Measurements from ENCODE around the gene LYZL2. TPM values are rescaled to one million over a fixed set of nuclear protein-coding genes. Genes with fewer than 3 reads are reported as not detected.
"Not testable (repeated sequence)": the region's sequence is repeated elsewhere in the genome, so short reads cannot be mapped to it uniquely, and the experiment has no call there.

LYZL2 gene
- total RNA-seq, 4 donors from 2014 or later = not detected

GRCh38 chr10:30647089-30647488 lies 17.5 kb upstream of the LYZL2 start:
- TF ChIP-seq CTCF (IDR thresholded peaks at IDR 0.05 in 4 of 5, conservative IDR thresholded peaks at IDR 0.05 in 1 of 5) (no peak), POLR2A (IDR thresholded peaks at IDR 0.05) (no peak)
- no peak overlapping the region for H3K4me3 ChIP-seq
- no peak for DNase-seq
- no peak for ATAC-seq
- H3K4me1 ChIP-seq = peaks cover 4 to 20% of the 10 kb centered on the region in 2 donors
- no peaks in the 10 kb centered on the region for H3K9me3 ChIP-seq
- H3K27me3 ChIP-seq = no peaks in the 10 kb centered on the region
- intact Hi-C loops (cut with DNase I; ENCODE audit: low total_unique reads) = no loop called here
- H3K27ac ChIP-seq = no peak overlapping the region
- H3K36me3 ChIP-seq = no peaks in the 10 kb centered on the region
- in situ Hi-C loops (cut with MboI; ENCODE audit: low sequenced_read_pairs in 4 of 4) = no loop called here

- intact Hi-C loops (cut with DNase I; ENCODE audit: low total_unique reads) = no loop called here
- H3K36me3 ChIP-seq = no peaks in the 10 kb centered on the region
- H3K27ac ChIP-seq = peak overlapping the region in 3 of 4 donors; percentile 28 to 83 (median 53)
- peak overlapping the region in 3 of 4 donors; percentile 8 to 33 (median 28) for H3K4me3 ChIP-seq
- TF ChIP-seq CTCF (IDR thresholded peaks at IDR 0.05 in 4 of 5, conservative IDR thresholded peaks at IDR 0.05 in 1 of 5) (no peak), POLR2A (IDR thresholded peaks at IDR 0.05) (no peak)
- H3K27me3 ChIP-seq = no peaks in the 10 kb centered on the region
- no peaks in the 10 kb centered on the region for H3K9me3 ChIP-seq
- in situ Hi-C loops (cut with MboI; ENCODE audit: low sequenced_read_pairs in 4 of 4) = no loop called here
- ATAC-seq (peak; percentile 51 to 53), DNase-seq (peak; percentile 52 to 53)
- peaks cover 4 to 20% of the 10 kb centered on the region in 2 donors for H3K4me1 ChIP-seq
Observed at GRCh38 chr10:30645340-30645827, 15.8 kb upstream of the LYZL2 start.

GRCh38 chr10:30644408-30644861 lies 14.9 kb upstream of the LYZL2 start:
- H3K27me3 ChIP-seq; H3K4me3 ChIP-seq; ATAC-seq; H3K9me3 ChIP-seq; DNase-seq; intact Hi-C loops (cut with DNase I; ENCODE audit: low total_unique reads); in situ Hi-C loops (cut with MboI; ENCODE audit: low sequenced_read_pairs in 4 of 4); H3K36me3 ChIP-seq: not testable (repeated sequence)
- Histone ChIP-seq H3K27ac (peak overlapping the region; percentile 5 to 83 (median 62)), H3K4me1 (peaks cover 4 to 20% of the 10 kb centered on the region in 2 donors)

DNA sequence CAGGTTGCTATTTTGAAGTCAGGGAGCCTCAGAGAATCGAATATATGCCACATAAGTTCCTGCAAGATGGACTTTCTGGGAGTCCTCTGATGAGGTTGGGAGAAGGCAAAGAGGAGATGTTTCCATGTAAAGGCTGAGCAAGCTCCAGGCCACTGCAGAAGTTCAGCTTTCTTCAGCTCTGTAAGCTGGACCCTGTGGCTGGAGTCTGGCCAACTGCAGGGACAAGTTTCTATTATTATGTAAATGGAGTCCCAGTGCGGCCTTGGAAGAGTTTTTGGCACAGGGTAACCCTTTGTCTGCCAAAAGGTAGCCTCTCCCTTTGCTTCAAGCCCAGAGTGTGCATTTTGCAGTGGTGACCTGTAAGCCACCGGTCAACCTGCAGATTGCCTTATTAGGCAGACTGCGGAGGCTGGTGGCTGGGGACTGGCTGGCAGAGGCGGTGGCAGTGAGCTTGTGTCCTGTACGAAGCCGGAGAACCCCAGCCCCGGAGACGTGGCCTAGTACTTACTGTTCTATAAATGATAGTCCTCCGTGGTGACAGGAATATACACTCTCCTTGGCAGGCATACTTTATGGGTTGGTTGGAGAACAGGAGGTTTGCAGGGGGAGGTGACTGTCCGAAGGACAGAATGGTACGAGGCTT lies 14.1 kb upstream of the LYZL2 start:
- DNase-seq = peak; percentile 68 to 75
- H3K9me3 ChIP-seq; H3K27me3 ChIP-seq; H3K36me3 ChIP-seq; H3K4me3 ChIP-seq; in situ Hi-C loops (cut with MboI; ENCODE audit: low sequenced_read_pairs in 4 of 4); intact Hi-C loops (cut with DNase I; ENCODE audit: low total_unique reads): not testable (repeated sequence)
- peaks cover 4 to 20% of the 10 kb centered on the region in 2 donors for H3K4me1 ChIP-seq
- ATAC-seq = peak; percentile 81 to 83
- peak overlapping the region; percentile 5 to 83 (median 62) for H3K27ac ChIP-seq

- peak in 1 of 2 donors; percentile 19 for ATAC-seq
- in situ Hi-C loops (cut with MboI; ENCODE audit: low sequenced_read_pairs in 4 of 4); DNase-seq; H3K9me3 ChIP-seq; H3K27me3 ChIP-seq; H3K4me3 ChIP-seq; H3K36me3 ChIP-seq; intact Hi-C loops (cut with DNase I; ENCODE audit: low total_unique reads): not testable (repeated sequence)
- H3K27ac ChIP-seq = peak overlapping the region in 2 of 4 donors; percentile 6 to 83
- H3K4me1 ChIP-seq = peaks cover 4 to 20% of the 10 kb centered on the region in 2 donors
Observed at GRCh38 chr10:30642856-30643255, 13.3 kb upstream of the LYZL2 start.

GRCh38 chr10:30639946-30640786 lies 10.6 kb upstream of the LYZL2 start:
- in situ Hi-C loops (cut with MboI; ENCODE audit: low sequenced_read_pairs in 4 of 4) (no loop called here), intact Hi-C loops (cut with DNase I; ENCODE audit: low total_unique reads) (no loop called here)
- ATAC-seq = peak in 1 of 2 donors; percentile 29
- Histone ChIP-seq H3K4me1 (peaks cover 0 to 20% of the 10 kb centered on the region in 2 donors), H3K36me3 (no peaks in the 10 kb centered on the region), H3K9me3 (no peaks in the 10 kb centered on the region), H3K27ac (peak overlapping the region in 1 of 4 donors; percentile 44), H3K4me3 (no peak overlapping the region), H3K27me3 (no peaks in the 10 kb centered on the region)
- peak; percentile 52 to 88 (median 66) for TF ChIP-seq CTCF (IDR thresholded peaks at IDR 0.05 in 4 of 5, conservative IDR thresholded peaks at IDR 0.05 in 1 of 5)
- no peak for TF ChIP-seq POLR2A (IDR thresholded peaks at IDR 0.05)
- DNase-seq = peak in 1 of 2 donors; percentile 20
